Neural cell (in vitro differentiated cells): ENCODE measurements around the gene NFASC. TPM values are rescaled to one million over a fixed set of nuclear protein-coding genes. Genes with fewer than 3 reads are reported as not detected.

Experiments
- H2AFZ ChIP-seq: fragments of 200-600, 300-800 bp; sonication (generic), shearing (Covaris generic); 2 replicates; pipeline ENCODE4 v1.6.0; 2014; ENCODE audit warnings: low read depth, mild to moderate bottlenecking, antibody characterized with exemption, low read length, moderate library complexity
- H3F3A ChIP-seq: fragments of 200-600 bp; shearing (Covaris generic); 2 replicates; pipeline ENCODE4 v1.6.1; 2016; ENCODE audit warnings: mild to moderate bottlenecking, moderate library complexity, mixed read lengths, antibody characterized with exemption, low read length; ENCODE audit not compliant: insufficient read depth, poor library complexity, severe bottlenecking
- H3K27ac ChIP-seq: fragments of 200-600, 300-800 bp; sonication (generic), shearing (Covaris generic); 2 replicates; pipeline ENCODE4 v1.5.1; 2014; ENCODE audit warnings: mild to moderate bottlenecking, low read length, moderate library complexity
- H3K27me3 ChIP-seq: fragments of 300-800, 200-600 bp; sonication (generic), shearing (Covaris generic); 2 replicates; pipeline ENCODE4 v1.6.0; 2014; ENCODE audit warnings: mild to moderate bottlenecking, low read depth, low read length, moderate library complexity; ENCODE audit not compliant: insufficient read depth
- H3K36me3 ChIP-seq: fragments of 300-800, 200-600 bp; sonication (generic), shearing (Covaris generic); 2 replicates; pipeline ENCODE4 v1.5.1; 2014; ENCODE audit warnings: mild to moderate bottlenecking, antibody characterized with exemption, low read length, moderate library complexity; ENCODE audit not compliant: insufficient read depth
- H3K4me2 ChIP-seq: fragments of 300-800, 200-600 bp; sonication (generic), shearing (Covaris generic); 2 replicates; pipeline ENCODE4 v1.6.0; 2014; ENCODE audit warnings: mild to moderate bottlenecking, low read length
- H3K4me3 ChIP-seq: fragments of 300-800, 200-600 bp; sonication (generic), shearing (Covaris generic); 2 replicates; pipeline ENCODE4 v1.5.1; 2014; ENCODE audit warnings: mild to moderate bottlenecking, low read length, moderate library complexity
- H3K79me2 ChIP-seq: fragments of 200-600 bp; shearing (Covaris generic); replicated peaks from 2 replicates; pipeline ENCODE4 v1.6.0; 2014; ENCODE audit warnings: mild to moderate bottlenecking, low read length, moderate library complexity; ENCODE audit not compliant: insufficient read depth
- H3K9ac ChIP-seq: fragments of 300-800, 200-600 bp; sonication (generic), shearing (Covaris generic); 2 replicates; pipeline ENCODE4 v1.6.1; 2016; ENCODE audit warnings: mild to moderate bottlenecking, low read length, mixed read lengths
- H3K9me2 ChIP-seq: fragments of 200-600 bp; shearing (Covaris generic); 2 replicates; pipeline ENCODE4 v1.6.1; 2016; ENCODE audit warnings: mild to moderate bottlenecking, low read length, mixed read lengths; ENCODE audit not compliant: insufficient read depth
- H3K9me3 ChIP-seq: fragments of 200-600, 300-800 bp; sonication (generic), shearing (Covaris generic); 2 replicates; pipeline ENCODE4 v1.6.1; 2016; ENCODE audit warnings: mild to moderate bottlenecking, mixed run types, low read length, moderate library complexity, mixed read lengths
- H4K20me1 ChIP-seq: fragments of 200-600 bp; shearing (Covaris generic); 2 replicates; pipeline ENCODE4 v1.6.1; 2016; ENCODE audit warnings: mild to moderate bottlenecking, mixed run types; ENCODE audit not compliant: insufficient read depth
- CTCF ChIP-seq: fragments of 450-650 bp; IDR thresholded peaks from 2 replicates; pipeline ENCODE4 v1.5.1; 2014; ENCODE audit warnings: antibody characterized with exemption, mild to moderate bottlenecking, moderate library complexity; ENCODE audit not compliant: poor library complexity, severe bottlenecking
- EP300 ChIP-seq: fragments of 450-650 bp; conservative IDR thresholded peaks from 2 replicates; pipeline ENCODE4 v1.6.1; 2014; ENCODE audit warnings: antibody characterized with exemption, mild to moderate bottlenecking, moderate library complexity; ENCODE audit not compliant: poor library complexity, severe bottlenecking
- EZH2 ChIP-seq: fragments of 200-600, 300-800 bp; shearing (Covaris generic), sonication (generic); IDR thresholded peaks from 2 replicates; pipeline ENCODE4 v1.6.1; 2014; ENCODE audit warnings: antibody characterized with exemption, low read length, borderline replicate concordance, mild to moderate bottlenecking; ENCODE audit not compliant: insufficient read depth, poor library complexity, severe bottlenecking
- MXI1 ChIP-seq: fragments of 450-650 bp; conservative IDR thresholded peaks from 2 replicates; pipeline ENCODE4 v1.6.1; 2014; ENCODE audit warnings: antibody characterized with exemption, mild to moderate bottlenecking; ENCODE audit not compliant: poor library complexity, severe bottlenecking
- POLR2AphosphoS5 ChIP-seq: IDR thresholded peaks from 2 replicates; pipeline ENCODE4 v1.6.1; 2012
- RAD21 ChIP-seq: fragments of 450-650 bp; conservative IDR thresholded peaks from 2 replicates; pipeline ENCODE4 v1.6.1; 2014; ENCODE audit warnings: antibody characterized with exemption, mild to moderate bottlenecking, moderate library complexity
- REST ChIP-seq: IDR thresholded peaks from 2 replicates; pipeline ENCODE4 v1.6.1; 2012; ENCODE audit warnings: borderline replicate concordance
- SMC3 ChIP-seq: fragments of 450-650 bp; conservative IDR thresholded peaks from 2 replicates; pipeline ENCODE4 v1.6.1; 2014; ENCODE audit warnings: antibody characterized with exemption, mild to moderate bottlenecking, moderate library complexity; ENCODE audit not compliant: poor library complexity
- TAF1 ChIP-seq: IDR thresholded peaks from 2 replicates; pipeline ENCODE4 v1.6.1; 2012; ENCODE audit warnings: low read depth
- polyA plus RNA-seq: library from polyadenylated mRNA; depleted of rRNA; stranded (reverse); fragments of >200 nt; gene quantifications from 2 replicates; pipeline ENCODE4 v1.2.3, GENCODE V29; 2014

NFASC gene
- polyA plus RNA-seq, 1 donor from 2014 or later: 23.9 TPM

GRCh38 chr1:204923201-204923600 lies 52.5 kb downstream of the NFASC start (continued):
- TF ChIP-seq REST (no peak), EZH2 (no peak)

- Histone ChIP-seq H2AFZ (no peak overlapping the region), H3F3A (no peaks in the 10 kb centered on the region), H3K9ac (no peak overlapping the region), H3K27me3 (no peaks in the 10 kb centered on the region), H3K27ac (peak overlapping the region; percentile 18), H4K20me1 (peaks cover 2% of the 10 kb centered on the region), H3K9me2 (no peaks in the 10 kb centered on the region), H3K9me3 (no peaks in the 10 kb centered on the region), H3K79me2 (no peaks in the 10 kb centered on the region), H3K36me3 (no peaks in the 10 kb centered on the region), H3K4me2 (no peak overlapping the region), H3K4me3 (no peak overlapping the region)
- no peak for TF ChIP-seq EZH2
- TF ChIP-seq POLR2AphosphoS5: no peak
- no peak for TF ChIP-seq MXI1
- TF ChIP-seq EP300: no peak
- no peak for TF ChIP-seq TAF1
- no peak for TF ChIP-seq SMC3
- no peak for TF ChIP-seq CTCF
- TF ChIP-seq REST: no peak
- TF ChIP-seq RAD21: no peak
These were observed 53.0 kb downstream of the NFASC start for GRCh38 chr1:204923626-204924012.
